Neural progenitor cell (in vitro differentiated cells): ENCODE data around the gene FGD4. TPM values are rescaled to one million over a fixed set of nuclear protein-coding genes. Genes with fewer than 3 reads are reported as not detected.

Experiments
- DNase-seq: peaks from one replicate; pipeline ENCODE4 v3.0.0-alpha.2; 2016; ENCODE audit warnings: low spot score
- H2AFZ ChIP-seq: fragments of 200-600 bp; sonication (generic); replicated peaks from 2 replicates; pipeline ENCODE4 v1.6.1; 2016; ENCODE audit warnings: antibody characterized with exemption
- H3F3A ChIP-seq: fragments of 200-600 bp; sonication (generic); 2 replicates; pipeline ENCODE4 v1.6.1; 2016; ENCODE audit warnings: antibody characterized with exemption, low read depth
- H3K27ac ChIP-seq: fragments of 200-600 bp; sonication (generic); 2 replicates; pipeline ENCODE4 v1.5.1; 2016; ENCODE audit warnings: mild to moderate bottlenecking
- H3K27me3 ChIP-seq: fragments of 200-600 bp; sonication (generic); 2 replicates; pipeline ENCODE4 v1.6.1; 2016; ENCODE audit warnings: mild to moderate bottlenecking, moderate library complexity
- H3K36me3 ChIP-seq: fragments of 200-600 bp; sonication (generic); 2 replicates; pipeline ENCODE4 v1.5.1; 2016
- H3K4me1 ChIP-seq: fragments of 200-600 bp; sonication (generic); 2 replicates; pipeline ENCODE4 v1.6.1; 2016; ENCODE audit warnings: mixed run types
- H3K4me2 ChIP-seq: fragments of 200-600 bp; sonication (generic); 2 replicates; pipeline ENCODE4 v1.6.1; 2016
- H3K4me3 ChIP-seq: fragments of 200-600 bp; sonication (generic); 2 replicates; pipeline ENCODE4 v1.5.1; 2016
- H3K79me2 ChIP-seq: fragments of 200-600 bp; sonication (generic); 2 replicates; pipeline ENCODE4 v1.6.1; 2016; ENCODE audit warnings: low read depth
- H3K9ac ChIP-seq: fragments of 200-600 bp; sonication (generic); 2 replicates; pipeline ENCODE4 v1.6.1; 2016
- H3K9me3 ChIP-seq: fragments of 200-600 bp; sonication (generic); 2 replicates; pipeline ENCODE4 v1.5.1; 2016; ENCODE audit warnings: low read depth
- H4K20me1 ChIP-seq: fragments of 200-600 bp; sonication (generic); 2 replicates; pipeline ENCODE4 v1.6.1; 2016; ENCODE audit warnings: low read depth
- H3K27ac Mint-ChIP-seq: 3 replicates; pipeline ENCODE4 v1.8.0; 2021; ENCODE audit warnings: mixed read lengths
- H3K27me3 Mint-ChIP-seq: 2 replicates; pipeline ENCODE4 v1.8.0; 2022; ENCODE audit warnings: low read depth, mild to moderate bottlenecking, inconsistent platforms, moderate library complexity, mixed read lengths; ENCODE audit not compliant: insufficient read depth
- H3K36me3 Mint-ChIP-seq: 3 replicates; pipeline ENCODE4 v1.8.0; 2021; ENCODE audit warnings: mixed read lengths
- H3K4me1 Mint-ChIP-seq: 3 replicates; pipeline ENCODE4 v1.8.0; 2021; ENCODE audit warnings: mixed read lengths
- H3K4me3 Mint-ChIP-seq: 3 replicates; pipeline ENCODE4 v1.8.0; 2021; ENCODE audit warnings: mild to moderate bottlenecking, moderate library complexity, mixed read lengths
- H3K9me3 Mint-ChIP-seq: 3 replicates; pipeline ENCODE4 v1.8.0; 2020; ENCODE audit warnings: mixed read lengths
- CTCF ChIP-seq: fragments of 200-600 bp; sonication (generic); IDR thresholded peaks from 2 replicates; pipeline ENCODE4 v1.5.1; 2017; ENCODE audit warnings: antibody characterized with exemption, mild to moderate bottlenecking
- EZH2 ChIP-seq: fragments of 200-600 bp; sonication (generic); IDR thresholded peaks from 2 replicates; pipeline ENCODE4 v1.6.1; 2017; ENCODE audit warnings: antibody characterized with exemption, mild to moderate bottlenecking, moderate library complexity
- EZH2phosphoT487 ChIP-seq: fragments of 200-600 bp; sonication (generic); IDR thresholded peaks from 2 replicates; pipeline ENCODE4 v1.6.1; 2017; ENCODE audit warnings: antibody characterized with exemption
- total RNA-seq: library from RNA; depleted of rRNA; stranded (reverse); fragments of >200 nt; gene quantifications from 2 replicates; pipeline ENCODE4 v1.2.3, GENCODE V29; 2015; ENCODE audit warnings: low replicate concordance

FGD4 gene
- total RNA-seq, 1 donor from 2014 or later = 41.4 TPM

- Histone ChIP-seq H3K9ac (no peak overlapping the region), H3K4me2 (no peak overlapping the region), H3F3A (no peaks in the 10 kb centered on the region), H3K79me2 (peaks cover 100% of the 10 kb centered on the region), H4K20me1 (peaks cover 89% of the 10 kb centered on the region), H3K4me3 (no peak overlapping the region), H3K4me1 (peaks cover 5% of the 10 kb centered on the region), H3K9me3 (no peaks in the 10 kb centered on the region), H3K36me3 (no peaks in the 10 kb centered on the region), H3K27ac (no peak overlapping the region), H2AFZ (no peak overlapping the region), H3K27me3 (no peaks in the 10 kb centered on the region)
- no peak overlapping the region for H3K4me3 Mint-ChIP-seq
- no peak overlapping the region for H3K27ac Mint-ChIP-seq
- H3K36me3 Mint-ChIP-seq = peaks cover 10% of the 10 kb centered on the region
- no peak for TF ChIP-seq EZH2
- no peak for TF ChIP-seq EZH2phosphoT487
- TF ChIP-seq CTCF = no peak
- peaks cover 19% of the 10 kb centered on the region for H3K4me1 Mint-ChIP-seq
- H3K9me3 Mint-ChIP-seq = peaks cover 5% of the 10 kb centered on the region
- DNase-seq = no peak
- H3K27me3 Mint-ChIP-seq = no peaks in the 10 kb centered on the region
These were observed 142.5 kb downstream of the FGD4 start for GRCh38 chr12:32541754-32542374.

DNA sequence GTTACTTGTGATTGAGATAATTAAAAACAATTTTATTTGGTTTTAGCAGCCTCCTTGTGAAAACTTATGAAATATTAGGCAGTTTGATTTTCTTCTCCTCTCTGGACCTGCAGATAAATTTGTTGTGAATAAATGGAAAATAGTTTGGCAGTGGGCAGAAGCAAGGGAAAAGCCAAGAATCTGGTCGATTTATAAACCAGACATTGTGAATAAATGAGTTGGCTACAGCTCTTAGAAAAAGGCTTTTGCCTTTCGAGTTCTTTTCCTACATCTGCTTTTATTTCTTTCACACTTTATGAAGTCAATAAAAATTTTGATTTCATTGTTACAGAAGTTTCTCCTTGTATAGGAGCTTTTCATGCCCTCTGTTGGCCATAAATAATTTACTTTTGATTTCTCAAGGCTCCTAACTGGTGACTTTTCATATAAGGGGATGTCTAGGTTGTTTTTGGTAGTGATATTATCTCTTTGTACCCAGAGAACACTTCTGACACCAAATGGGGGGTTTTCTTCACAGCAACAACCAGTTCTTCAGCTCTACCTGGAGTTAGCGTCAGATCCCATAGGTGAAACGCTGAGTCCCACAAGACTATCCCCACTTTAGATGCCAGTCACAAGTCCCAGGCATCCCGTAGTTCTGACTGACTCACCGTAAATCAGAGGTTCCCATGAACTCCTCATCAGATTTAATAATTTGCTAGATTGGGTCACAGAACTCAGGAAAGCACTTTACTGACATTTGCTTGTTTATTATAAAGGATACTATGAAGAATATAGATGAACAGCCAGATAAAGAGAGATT, 143.3 kb downstream of the FGD4 start:
- peaks cover 89% of the 10 kb centered on the region for H4K20me1 ChIP-seq
- H3K4me3 ChIP-seq = no peak overlapping the region
- Mint-ChIP-seq H3K4me3 (no peak overlapping the region), H3K36me3 (peaks cover 10% of the 10 kb centered on the region), H3K27me3 (no peaks in the 10 kb centered on the region), H3K9me3 (peaks cover 5% of the 10 kb centered on the region), H3K27ac (no peak overlapping the region), H3K4me1 (peaks cover 13% of the 10 kb centered on the region)
- no peaks in the 10 kb centered on the region for H3K36me3 ChIP-seq
- no peaks in the 10 kb centered on the region for H3K9me3 ChIP-seq
- no peak for DNase-seq
- H3K27me3 ChIP-seq = no peaks in the 10 kb centered on the region
- no peaks in the 10 kb centered on the region for H3F3A ChIP-seq
- H3K4me1 ChIP-seq = peaks cover 5% of the 10 kb centered on the region
- H3K9ac ChIP-seq = no peak overlapping the region
- no peak overlapping the region for H2AFZ ChIP-seq
- H3K4me2 ChIP-seq = no peak overlapping the region
- H3K79me2 ChIP-seq = peaks cover 100% of the 10 kb centered on the region
- no peak for TF ChIP-seq EZH2
- TF ChIP-seq CTCF = no peak
- H3K27ac ChIP-seq = no peak overlapping the region

DNA sequence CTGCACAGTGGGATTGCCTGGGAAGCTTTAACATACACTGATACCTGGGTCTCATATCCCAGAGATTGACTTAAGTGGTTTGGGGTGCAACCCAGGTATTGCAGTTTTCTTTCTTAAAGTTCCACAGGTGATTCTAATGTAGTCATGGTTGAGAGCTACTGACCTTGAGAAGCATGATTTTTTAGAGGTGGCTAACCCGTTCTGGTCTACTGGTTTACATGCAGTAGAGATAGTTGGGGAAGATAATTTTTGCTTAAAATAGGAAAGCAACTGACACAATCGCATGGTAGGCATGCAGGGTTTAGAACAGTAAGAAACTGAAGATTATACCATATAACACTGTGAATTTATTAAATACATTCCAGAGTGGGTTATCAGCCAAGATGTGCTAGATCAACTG, 145.5 kb downstream of the FGD4 start:
- Mint-ChIP-seq H3K9me3 (peaks cover 5% of the 10 kb centered on the region), H3K4me3 (no peak overlapping the region), H3K27ac (no peak overlapping the region), H3K36me3 (peaks cover 8% of the 10 kb centered on the region), H3K27me3 (no peaks in the 10 kb centered on the region), H3K4me1 (peaks cover 33% of the 10 kb centered on the region)
- DNase-seq = no peak
- no peak overlapping the region for H3K9ac ChIP-seq
- no peak overlapping the region for H2AFZ ChIP-seq
- peaks cover 89% of the 10 kb centered on the region for H4K20me1 ChIP-seq
- no peak overlapping the region for H3K27ac ChIP-seq
- no peaks in the 10 kb centered on the region for H3K9me3 ChIP-seq
- H3K4me2 ChIP-seq = no peak overlapping the region
- TF ChIP-seq EZH2 = no peak
- no peak for TF ChIP-seq EZH2phosphoT487
- TF ChIP-seq CTCF = no peak
- peaks cover 100% of the 10 kb centered on the region for H3K79me2 ChIP-seq
- peaks cover 12% of the 10 kb centered on the region for H3K4me1 ChIP-seq
- no peaks in the 10 kb centered on the region for H3K27me3 ChIP-seq
- no peaks in the 10 kb centered on the region for H3K36me3 ChIP-seq
- no peaks in the 10 kb centered on the region for H3F3A ChIP-seq
- H3K4me3 ChIP-seq = no peak overlapping the region
